ENCODE data around the gene EXT2.

Gene EXT2

DNA sequence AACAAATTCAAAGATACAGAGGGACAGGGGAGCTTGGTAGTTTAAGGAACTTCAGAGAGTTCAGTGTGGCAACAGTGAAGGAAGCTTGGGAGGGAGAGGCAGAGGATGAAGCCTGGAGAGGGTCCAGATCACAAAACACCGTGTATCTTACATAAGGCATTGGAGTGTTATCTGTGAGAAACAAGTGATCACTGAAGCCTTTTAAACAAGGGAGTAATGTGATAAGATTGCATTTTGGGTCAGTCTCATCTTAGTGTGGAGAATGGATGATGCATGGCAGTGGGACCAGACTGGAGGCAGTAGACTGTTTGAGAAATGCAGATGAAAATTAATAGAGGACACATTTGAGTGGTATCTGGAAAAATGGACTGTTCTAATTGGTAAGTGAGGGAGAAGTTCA lies 79.4 kb downstream of the EXT2 start:
- no peak for DNase-seq

DNA sequence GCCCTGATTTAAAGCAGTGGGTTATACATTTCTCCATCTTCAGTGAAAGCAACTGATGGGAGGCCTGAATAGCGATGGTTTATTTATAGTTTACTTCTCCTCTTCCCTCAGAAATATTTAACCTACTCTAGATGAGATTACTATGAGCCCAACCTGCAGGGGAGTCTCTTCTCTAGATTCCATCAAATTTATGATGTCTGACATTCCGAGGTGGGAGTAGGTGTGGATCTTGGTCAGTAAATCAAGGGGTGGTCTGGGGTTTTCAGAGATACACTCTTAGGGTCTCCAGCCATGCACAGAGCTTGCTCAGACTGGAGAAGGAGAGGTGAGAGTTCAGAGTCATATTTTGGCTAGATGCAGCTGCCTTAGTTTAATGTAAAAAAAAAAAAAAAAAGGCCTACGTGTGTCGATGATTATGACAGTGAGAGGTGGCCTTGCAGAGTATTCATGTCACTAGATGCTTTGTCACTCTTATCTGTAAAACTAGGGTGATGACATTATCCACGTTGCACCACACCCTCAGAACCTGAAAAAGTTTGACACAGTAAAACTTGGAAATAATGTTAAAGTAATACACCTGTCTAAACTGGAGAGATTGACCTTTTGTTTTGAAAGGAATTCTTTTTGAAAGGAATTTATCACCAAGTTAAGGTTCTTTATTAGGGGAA lies 81.2 kb downstream of the EXT2 start:
- no peak for DNase-seq

DNA sequence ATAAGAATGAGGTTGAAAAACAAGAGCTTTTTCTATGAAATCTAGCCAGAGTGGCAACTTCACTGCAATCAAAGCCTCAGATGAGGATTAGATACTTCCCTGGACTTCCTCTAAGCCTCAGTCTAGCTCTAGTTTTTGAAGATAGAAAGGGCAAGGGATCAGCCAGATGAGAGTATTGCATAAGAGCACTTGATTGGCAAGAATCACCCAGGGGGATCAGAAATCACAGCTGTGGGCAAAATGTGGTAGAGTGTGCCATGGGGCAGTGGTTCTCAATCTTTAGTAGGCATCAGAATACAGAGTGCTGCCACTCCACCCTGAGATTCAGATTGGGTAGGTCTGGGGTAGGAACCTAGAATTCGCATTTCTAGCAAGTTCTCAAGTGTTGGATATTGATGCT lies 82.4 kb downstream of the EXT2 start:
- no peak for DNase-seq

DNA sequence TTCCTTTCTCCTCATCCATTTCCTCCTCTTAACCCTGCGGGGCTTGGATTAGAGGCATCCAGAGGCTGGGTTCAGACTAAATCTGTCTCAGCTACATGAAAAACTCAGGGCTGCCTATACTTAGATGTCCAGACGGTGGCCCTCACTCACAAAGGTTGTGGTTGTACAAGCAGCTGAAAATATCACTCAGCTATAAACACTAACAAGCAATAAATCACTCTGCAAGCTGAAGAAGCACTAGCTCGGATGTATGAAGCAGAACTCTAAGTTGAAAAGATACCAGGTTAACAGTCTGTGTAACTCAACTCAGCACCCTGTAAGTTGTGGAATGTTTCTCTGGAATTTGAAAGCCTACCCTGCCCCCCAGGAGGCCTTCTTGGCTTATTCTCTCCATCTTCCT lies 82.9 kb downstream of the EXT2 start:
- no peak for DNase-seq

DNA sequence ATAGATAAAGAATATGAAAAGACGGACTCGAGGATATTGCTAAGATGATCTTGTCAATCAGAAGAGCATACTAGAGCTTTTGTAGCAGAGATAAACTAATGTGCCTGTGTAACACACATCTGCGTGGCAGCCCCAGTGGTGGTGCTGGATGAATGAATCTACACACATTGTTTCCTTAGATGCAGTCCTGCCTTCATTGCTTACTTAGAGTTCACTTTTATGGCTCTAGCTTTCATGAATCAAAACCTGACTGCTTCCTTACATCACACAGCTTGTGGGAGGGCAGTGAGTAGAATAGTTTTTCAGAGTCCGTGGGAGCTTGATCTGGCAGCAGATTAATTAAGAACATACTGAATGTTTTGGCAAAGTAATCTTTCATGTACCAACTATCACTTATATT lies 83.7 kb downstream of the EXT2 start:
- DNase-seq = no peak

DNA sequence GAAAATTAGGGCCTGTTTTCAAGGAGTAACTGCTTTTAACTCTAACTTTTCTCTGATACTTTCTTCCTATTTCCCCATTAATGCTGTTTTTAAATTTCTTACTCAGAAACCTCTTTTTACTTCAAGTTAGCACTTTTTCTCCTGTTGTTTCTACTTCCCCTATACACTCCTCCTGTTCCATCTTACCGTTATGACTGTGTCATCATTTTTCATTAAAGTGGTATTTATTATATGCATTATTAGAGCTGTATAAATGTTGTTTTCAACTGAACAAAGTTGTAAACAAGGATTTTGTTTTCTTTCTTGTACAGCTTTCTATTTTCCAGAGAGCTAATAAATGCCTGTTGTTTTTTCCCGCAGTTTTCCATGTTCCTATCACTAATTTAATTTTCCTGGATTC lies 84.6 kb downstream of the EXT2 start:
- no peak for DNase-seq

DNA sequence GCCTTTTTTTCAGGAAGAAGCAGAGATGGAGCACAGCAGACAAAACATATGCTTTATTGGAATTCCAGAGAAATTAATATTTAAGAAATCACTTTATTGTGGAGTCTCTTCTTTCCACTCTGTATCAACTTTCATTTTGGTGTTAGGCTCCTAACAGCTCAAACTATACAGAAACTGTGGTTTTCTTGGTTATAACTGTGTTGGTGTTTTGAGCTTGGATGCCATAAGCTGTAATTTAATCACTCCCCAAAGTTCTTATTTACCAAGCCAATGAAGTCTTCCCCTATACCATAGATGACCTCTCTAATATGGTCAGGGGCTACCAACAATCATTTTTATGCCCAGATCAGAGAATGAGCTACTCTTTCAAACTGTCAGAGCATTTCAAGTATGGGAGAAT lies 90.0 kb downstream of the EXT2 start:
- no peak for DNase-seq

DNA sequence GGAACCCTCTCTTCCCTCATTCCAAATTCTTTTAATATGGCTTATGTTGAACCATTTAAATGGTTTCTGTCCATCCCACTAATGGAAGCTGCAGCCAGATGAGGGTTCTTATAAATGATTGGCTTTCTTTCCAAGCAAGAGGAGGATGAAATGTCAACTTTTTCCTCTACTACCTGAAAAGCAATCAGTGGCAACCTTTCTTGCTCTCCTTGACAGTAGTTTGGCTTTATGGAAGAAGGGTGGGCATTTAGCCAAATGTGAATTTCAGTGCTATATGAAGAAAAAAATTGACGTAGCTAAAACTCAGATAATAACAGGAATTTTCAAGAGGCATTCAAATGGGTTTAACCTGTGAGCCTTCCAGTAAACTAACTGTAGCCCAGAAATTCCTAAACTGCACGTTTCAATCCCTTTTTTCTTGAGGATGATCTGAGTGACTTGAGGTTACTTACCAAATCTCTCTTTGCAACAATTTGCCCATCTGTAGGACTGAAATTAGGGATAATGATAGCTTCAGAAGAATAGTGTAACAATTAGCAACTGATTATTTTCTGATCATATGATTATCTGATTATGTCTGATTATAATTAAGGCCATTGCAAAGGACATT lies 90.9 kb downstream of the EXT2 start:
- no peak for DNase-seq

DNA sequence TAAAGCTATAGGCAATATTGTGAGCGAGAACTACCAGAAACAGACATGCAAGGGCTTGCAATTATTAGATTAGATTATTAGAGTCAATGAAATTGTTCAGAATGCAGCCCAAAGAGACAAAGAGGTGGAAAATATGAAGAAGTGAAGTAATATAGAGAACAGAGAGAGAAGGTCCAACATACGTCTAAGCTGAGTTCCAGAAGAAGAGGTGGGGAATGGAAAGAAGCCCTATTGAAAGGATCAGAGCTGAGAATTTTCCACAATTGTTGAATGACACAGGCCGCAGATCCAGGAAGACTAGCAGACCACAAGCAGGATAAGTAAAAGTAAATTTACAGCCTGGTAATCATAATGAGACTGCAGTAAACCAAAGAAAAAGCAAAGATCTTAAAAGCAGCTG lies 93.2 kb downstream of the EXT2 start:
- DNase-seq = no peak

DNA sequence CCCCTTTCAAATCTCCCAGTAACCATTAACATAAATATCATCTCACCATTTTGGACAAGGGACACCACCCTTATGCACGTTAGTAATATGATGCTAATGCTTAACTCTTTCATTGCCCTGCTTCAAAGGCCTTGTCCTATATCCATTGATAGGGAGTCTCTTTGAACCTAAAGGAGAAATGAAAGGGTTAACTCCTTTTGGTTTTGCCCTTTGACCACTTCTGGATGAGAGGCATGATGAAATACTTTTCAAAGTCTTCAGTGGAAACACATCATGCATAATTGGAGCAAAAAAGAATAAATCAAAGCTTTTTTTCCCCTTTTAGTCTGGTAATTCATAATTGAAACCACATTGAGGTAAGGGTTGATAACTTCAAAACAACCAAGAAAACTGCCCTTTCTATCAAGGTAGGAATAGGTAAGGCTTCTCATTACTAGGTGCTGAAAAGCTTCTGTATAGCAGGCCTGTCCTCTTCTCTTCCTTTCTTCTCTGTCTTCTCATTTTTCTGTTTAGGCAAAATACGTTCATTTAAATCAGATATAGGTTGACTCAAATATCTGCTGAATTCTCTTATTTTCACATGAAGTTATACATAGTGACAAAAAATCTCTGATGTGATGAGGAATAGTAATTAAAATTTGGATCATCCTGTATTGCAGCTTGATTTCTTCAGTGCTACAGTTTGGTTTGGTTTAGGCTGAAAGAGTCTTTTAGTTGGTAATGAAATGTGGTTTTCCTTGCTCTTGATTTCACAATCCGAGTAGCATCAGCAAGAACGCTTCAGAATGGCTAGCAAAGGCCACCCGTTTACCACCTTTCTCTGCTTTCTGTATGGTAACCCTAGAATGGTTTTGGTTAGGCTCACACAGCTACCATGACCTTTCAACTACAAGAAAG lies 94.8 kb downstream of the EXT2 start:
- DNase-seq = no peak

DNA sequence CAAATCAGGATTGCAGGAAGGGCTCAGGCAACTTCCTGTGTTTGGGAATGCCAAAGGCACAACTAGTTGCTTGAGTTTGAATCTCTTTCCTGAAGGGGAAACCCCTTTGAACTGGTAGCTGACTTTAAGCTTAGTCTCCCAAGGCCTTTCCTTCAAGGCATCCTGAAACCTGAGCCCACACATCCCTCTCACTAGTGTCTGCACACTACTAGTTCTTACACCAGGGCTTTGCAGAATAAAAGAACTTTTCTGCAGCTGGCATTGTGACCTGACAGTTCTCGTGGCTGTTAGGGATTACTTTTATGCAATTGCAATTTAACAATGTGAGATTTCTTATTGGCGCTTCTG lies 95.4 kb downstream of the EXT2 start:
- no peak for DNase-seq

DNA sequence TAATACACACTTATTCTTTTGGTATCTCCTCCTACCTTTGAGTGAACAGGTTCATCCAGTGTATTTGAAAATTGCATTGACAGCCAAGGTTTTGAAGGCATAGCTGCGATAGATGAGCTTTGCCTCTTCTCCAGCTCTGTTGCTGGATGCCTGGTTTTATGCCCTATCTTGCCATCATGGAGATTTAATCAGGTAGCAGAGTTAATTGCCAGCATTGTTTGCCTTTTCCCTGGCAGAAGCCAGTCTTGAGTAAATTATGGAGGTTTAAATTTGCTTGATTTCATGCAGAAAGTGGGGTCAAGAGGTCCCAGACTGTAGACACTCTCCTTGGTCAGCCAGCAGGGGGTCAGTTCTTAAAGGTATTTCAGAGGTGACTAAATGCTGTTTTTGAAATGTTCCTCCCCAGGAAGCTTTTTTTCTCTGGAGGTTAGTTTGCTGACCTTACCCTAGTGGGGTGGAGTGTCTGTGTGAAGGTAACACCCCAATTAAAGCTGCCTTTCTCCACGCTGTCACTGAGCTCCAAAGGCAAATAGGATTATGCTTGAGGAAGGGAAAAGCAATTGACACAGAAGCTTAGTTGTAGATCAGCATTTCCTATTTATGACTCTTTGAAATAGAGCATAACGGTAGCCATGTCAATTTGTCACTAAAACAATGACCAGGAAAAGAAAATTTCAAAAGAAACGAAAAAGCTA lies 96.0 kb downstream of the EXT2 start:
- DNase-seq = no peak

DNA sequence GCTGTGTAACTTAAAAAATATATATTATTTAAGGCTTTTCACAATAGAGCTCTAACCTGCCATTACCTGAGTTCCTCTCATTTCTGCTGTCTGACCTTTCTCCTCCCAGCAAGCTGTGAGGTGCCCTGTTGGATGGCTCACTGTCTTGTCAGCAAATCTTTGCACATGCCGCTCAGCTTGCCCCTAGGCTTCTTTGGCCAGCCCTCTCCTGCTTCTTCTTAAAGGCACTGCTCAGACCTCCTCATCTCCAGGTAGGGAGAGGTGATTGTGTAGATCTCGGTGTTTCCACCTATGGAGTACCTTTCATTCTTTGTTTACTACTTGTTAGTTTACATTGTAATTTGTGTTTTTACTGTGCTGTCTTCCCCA lies 96.5 kb downstream of the EXT2 start:
- no peak for DNase-seq

DNA sequence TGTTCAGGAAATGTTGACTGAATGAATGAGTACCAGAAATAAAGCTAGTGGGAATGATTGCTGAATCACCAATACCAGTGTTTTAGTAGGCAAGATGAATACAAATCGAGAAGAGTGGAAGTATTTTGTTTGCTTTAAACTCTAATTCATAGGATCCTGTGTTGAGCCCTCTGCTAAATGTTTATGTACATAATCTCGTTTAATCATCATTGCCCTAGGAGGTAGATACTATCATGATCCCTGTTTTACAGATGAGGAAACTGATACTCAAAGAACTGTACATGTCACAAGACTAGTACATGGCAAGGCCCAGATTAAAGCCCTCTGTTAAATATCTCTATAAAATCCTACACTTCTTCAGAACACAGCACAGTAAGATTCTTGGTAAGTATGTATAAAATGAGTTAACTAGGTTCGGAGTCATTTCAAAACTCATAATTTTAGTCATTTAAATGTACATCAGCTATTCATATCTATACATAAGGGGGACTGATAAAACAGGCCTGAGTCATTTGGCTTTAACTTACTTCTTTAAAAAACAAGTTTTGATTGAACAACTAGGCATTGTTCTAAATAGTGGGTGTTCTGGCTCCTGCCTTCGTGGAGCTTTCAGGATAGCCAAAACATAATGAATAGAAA lies 97.1 kb downstream of the EXT2 start:
- no peak for DNase-seq

DNA sequence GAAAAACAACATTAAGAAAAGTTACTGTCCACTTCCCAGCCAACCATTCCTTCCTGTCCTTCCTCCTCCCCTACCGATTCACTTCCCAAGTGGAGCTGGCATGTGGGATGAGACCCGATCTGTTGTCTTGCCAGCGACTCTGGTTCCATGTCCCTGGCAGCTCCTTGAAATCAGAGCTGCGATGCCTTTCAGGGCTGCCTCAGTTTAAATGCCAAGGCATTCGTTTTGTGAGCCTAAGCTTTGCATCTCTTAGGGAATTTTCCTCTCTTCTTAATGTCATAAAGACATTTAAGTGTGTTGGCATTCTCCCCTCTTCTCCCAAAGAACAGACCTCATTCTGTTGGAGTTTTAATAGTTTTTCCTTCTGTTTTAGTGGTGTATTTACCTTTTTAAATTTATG lies 98.4 kb downstream of the EXT2 start:
- DNase-seq = no peak

DNA sequence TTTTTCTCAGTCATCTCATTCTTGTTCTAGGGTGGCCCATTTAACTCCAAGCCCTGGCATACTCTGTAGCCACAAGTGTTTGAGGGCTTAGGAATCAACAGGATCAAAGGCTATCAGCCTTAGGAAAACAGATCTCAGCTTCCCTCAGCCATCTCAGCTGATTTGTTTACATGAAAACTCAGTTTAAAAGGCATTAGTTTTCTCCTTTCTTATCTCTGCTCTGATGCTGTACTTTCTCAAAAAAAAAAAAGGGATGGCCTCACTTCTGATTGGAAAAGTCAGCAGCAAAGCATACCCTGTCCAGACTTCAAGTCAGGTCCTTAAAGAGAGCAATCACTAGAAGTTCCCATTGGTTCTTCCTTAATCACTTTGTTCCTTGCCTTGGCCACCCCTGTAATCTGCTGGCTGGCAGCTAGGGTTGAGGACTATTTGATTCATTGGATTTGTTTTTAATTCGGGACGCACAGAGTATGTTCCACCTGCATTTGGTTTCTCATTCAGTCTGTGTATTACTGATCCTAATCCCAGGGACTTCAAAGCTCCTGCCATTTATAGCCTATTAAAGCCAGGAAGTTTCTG lies 102.8 kb downstream of the EXT2 start:
- no peak for DNase-seq

DNA sequence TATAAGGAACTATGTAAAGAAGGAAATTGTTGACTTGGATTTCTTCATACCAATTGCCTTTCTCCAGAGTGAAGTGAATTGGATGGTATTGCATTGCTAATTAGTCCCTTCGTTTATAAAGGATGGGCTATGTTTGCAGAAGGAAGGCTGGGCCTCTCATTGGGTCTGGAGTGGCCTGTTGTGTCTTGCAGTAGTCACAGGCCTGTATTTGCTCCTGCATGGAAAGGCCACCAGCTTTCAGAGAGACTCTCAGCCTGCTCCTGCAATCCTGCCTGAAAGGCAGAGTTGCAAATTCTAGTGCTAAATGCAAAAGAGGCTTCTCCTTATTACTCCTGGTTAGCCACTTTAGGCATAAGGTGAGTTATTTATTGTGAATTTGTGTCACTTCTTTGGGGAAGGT lies 103.8 kb downstream of the EXT2 start:
- DNase-seq = no peak

DNA sequence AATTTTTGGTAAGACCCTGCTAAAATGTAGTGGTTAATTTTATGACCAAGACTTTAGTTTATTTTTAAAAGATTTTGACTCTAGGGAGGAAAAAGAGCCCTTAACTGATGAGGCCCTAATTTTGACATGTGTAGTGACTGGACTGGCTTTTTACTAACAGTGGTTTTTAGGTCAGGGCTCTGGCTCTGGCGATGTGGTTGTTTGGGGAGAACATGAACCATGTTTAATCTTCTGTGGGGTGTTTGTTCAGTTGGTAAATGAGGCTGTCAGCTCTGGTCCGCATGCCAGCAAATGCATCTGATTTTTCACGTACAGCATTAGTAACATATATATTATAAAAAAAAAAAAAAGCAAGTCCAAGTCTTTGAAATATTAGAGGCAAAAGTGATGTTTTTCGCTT lies 104.3 kb downstream of the EXT2 start:
- DNase-seq = no peak

DNA sequence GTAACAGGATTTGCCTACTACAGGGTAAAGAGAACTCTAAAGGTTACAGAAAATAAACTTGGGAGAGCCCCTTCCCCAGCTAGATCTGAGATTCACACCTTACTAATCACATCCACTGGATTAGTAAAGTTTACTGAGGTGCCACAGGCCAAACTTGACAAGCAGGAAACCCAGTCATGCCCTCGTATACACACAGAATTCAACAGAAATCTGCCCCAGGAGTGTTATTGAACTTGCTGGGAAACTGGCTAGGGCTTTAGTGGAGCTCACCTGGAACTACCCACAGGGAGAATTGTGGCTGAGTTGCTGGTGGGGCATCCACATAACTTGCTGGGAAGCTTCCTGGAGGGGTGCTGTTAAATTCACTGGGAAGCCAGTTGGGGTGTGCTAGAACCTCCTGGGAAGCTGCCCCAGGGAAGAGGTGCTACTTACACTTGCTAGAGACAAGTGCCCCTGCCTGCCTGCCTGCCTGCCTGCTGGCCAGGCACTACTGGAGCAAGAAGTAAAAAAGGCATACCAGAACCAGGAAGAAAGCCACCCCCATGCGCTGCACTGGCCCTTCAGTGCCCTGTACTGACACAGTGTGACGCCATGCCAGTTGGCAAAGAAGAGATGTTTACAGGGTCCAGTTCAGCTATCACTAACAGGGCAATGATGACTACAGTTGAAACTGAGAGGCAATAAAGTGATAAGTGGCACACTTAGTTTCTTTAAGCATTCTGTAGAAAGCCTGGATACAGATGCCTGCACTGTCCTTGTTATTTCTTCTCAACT lies 108.0 kb downstream of the EXT2 start:
- no peak for DNase-seq

DNA sequence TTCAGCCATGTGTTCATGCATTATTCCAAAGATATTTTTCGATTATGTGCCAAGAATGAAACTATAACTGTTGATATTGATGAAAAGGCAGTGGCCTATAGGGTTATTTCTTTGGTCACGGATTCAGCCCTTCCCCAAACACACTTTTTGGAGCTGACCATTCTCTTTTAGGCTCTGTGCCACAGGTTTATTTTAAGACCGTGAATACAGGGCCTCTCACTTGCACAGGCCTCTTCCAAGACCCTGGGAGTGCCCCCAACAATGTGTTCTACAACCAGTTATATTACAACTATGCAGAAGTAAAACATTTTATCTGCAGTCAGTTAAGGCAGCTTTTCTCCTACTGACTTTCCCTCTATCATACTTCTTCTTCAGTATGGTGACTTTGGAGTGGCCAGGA lies 109.9 kb downstream of the EXT2 start:
- no peak for DNase-seq

DNA sequence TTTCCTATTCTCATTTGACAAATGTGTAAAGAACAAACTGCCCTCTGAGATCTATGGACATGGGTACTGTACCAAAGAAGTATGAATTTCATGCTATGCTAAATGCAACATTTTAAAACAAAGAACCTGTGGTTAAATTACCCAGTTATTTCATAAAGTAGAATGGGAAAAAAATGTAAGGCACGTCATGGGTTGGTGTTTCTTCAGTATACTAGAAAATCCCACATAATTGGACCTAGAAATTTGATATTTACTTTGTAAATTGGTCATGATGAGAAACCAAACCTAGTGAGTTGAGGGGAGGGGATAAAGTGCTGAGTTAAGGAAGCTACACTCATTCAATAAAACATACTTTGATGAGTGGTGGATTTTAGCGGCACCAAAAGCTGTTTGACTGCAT lies 110.4 kb downstream of the EXT2 start:
- no peak for DNase-seq

DNA sequence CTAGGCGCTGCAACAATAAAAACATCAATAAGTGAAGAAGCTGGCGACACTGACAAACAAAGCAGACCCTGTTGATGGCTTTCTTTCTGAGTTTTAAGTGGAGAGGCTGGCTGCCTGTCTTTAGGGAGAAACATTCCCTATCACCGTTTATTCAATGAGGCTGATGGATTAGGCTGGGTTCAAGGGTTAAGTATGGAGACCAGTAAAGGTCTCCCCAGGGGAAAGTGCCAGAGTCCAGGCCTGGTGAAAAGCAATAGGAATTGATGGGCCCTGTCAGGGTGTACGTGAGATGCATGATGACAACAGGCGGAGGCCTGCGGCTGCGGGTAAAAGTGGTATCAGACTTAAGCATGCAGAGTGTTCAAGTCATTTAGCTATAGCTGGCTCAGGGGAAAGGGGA lies 111.8 kb downstream of the EXT2 start:
- no peak for DNase-seq

All from CD4-positive, alpha-beta T cell treated with Interleukin-12 subunit alpha and Interleukin-12 subunit beta, for 1 hour (primary cell).